Epithelial cell of esophagus (primary cell): Measurements from ENCODE around the gene CFAP97D2.

Source experiments
- DNase-seq: peaks from one replicate; pipeline ENCODE4 v3.0.0; 2010; ENCODE audit warnings: low read depth
- H3K4me3 ChIP-seq: 2 replicates; pipeline ENCODE4 v1.5.1; 2011; ENCODE audit warnings: mild to moderate bottlenecking, low read length, control low read depth
- TF ChIP-seq, protein P1 (sequence below): IDR thresholded peaks from 2 replicates; pipeline ENCODE4 v1.5.1; 2011; ENCODE audit warnings: low read depth, mild to moderate bottlenecking, low read length, control low read depth, inconsistent platforms; ENCODE audit not compliant: insufficient read depth; ENCODE audit errors: missing control alignments

Gene CFAP97D2

GRCh38 chr13:114256547-114256946 is 77.5 kb downstream of the CFAP97D2 start:
- no peak overlapping the region for H3K4me3 ChIP-seq
- TF ChIP-seq, protein P1, sequence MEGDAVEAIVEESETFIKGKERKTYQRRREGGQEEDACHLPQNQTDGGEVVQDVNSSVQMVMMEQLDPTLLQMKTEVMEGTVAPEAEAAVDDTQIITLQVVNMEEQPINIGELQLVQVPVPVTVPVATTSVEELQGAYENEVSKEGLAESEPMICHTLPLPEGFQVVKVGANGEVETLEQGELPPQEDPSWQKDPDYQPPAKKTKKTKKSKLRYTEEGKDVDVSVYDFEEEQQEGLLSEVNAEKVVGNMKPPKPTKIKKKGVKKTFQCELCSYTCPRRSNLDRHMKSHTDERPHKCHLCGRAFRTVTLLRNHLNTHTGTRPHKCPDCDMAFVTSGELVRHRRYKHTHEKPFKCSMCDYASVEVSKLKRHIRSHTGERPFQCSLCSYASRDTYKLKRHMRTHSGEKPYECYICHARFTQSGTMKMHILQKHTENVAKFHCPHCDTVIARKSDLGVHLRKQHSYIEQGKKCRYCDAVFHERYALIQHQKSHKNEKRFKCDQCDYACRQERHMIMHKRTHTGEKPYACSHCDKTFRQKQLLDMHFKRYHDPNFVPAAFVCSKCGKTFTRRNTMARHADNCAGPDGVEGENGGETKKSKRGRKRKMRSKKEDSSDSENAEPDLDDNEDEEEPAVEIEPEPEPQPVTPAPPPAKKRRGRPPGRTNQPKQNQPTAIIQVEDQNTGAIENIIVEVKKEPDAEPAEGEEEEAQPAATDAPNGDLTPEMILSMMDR, result no peak
- no peak for DNase-seq

GRCh38 chr13:114257014-114257413 is 78.0 kb downstream of the CFAP97D2 start:
- no peak for DNase-seq
- H3K4me3 ChIP-seq, result no peak overlapping the region
- TF ChIP-seq, protein P1, result no peak

DNA sequence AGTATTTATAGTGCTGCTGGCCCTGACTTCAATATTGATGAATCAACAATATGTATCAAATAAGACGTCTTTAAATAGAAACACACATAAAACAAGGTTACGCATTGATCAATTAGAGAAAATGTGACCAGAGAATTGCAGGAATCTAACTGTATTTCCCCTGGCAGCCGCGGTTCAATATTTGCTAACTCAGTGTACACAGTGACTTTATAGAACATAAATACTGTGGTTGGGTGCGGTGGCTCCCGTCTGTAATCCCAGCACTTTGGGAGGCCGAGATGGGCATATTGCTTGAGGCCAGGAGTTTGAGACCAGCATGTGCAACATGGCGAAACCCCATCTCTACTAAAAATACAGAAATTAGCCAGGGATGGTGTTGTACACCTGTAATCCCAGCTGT is 79.5 kb downstream of the CFAP97D2 start:
- no peak overlapping the region for H3K4me3 ChIP-seq
- TF ChIP-seq, protein P1, result no peak

DNA sequence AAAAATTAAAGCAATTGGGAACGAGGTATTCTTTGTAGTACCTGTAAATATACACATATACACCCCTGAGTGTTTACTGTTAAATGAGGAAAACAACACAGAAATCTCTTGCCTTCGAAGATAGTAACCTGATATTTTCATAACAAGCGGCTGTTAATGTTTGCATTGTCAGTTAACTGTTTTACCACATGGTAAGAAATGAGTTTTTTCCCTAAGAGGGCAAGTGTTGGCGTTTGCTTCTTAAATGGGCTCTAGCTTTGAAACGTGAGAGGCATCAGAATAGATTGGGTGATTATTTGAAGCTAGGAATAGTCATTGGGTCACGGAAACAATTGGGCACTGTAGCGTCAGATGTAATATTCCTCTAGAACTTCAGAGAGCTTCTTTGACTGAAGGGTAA is 80.3 kb downstream of the CFAP97D2 start:
- H3K4me3 ChIP-seq, result no peak overlapping the region
- TF ChIP-seq, protein P1, result no peak
- DNase-seq, result no peak

More for the DNA sequence above, 79.5 kb downstream of the CFAP97D2 start:
- DNase-seq, result no peak

- DNase-seq, result no peak
- TF ChIP-seq, protein P1, result no peak
- no peak overlapping the region for H3K4me3 ChIP-seq
Measured at GRCh38 chr13:114259974-114260373, 80.9 kb downstream of the CFAP97D2 start.

DNA sequence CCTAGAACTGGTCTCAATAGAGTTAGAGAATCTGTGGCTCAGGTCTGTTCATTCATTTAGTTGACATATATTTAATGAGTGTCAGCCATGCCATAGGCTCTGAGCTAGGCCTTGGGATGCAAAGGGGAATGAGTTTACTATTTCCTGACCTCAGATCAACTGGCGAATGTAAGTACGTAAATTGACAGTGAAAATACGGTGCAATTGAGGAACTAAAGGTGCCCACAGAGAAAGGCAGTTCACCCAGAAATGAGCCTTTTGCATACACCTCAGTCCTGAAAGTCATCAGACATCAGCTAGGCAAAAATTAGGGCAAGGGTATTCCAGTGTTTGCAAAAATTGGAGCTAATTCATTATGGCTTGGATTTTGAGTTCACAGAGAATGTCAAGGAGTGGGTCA is 81.8 kb downstream of the CFAP97D2 start:
- TF ChIP-seq, protein P1, result no peak
- no peak overlapping the region for H3K4me3 ChIP-seq
- DNase-seq, result no peak

- TF ChIP-seq, protein P1, result no peak
- no peak for DNase-seq
- no peak overlapping the region for H3K4me3 ChIP-seq
Measured at GRCh38 chr13:114261328-114261965, 82.4 kb downstream of the CFAP97D2 start.
